Heart right ventricle (tissue), 16 donors: ENCODE data around the gene LRIF1. TPM values are rescaled to one million over a fixed set of nuclear protein-coding genes. Genes with fewer than 3 reads are reported as not detected.

Experiments
- ATAC-seq, 8 donors: fragments of 200-7000 bp; cut with Tn5 transposase; one replicate each; pipeline ENCODE4 v1.9.1; 2020; ENCODE audit warnings: mild to moderate bottlenecking in 8 of 8, moderate library complexity in 8 of 8, moderate number of reproducible peaks in 1 of 8
- DNase-seq, 2 donors: peaks; one replicate each; pipeline ENCODE4 v3.0.0-alpha.2; 2020
- H3K27ac ChIP-seq, 10 donors: fragments of 200-600 bp; sonication (generic) in 2 of 10; one replicate each; pipeline versions ENCODE4 v1.5.0 to v1.8.0; 2020 to 2022; ENCODE audit warnings: mild to moderate bottlenecking in 3 of 10
- H3K27me3 ChIP-seq, 7 donors: fragments of 200-600 bp; one replicate each; pipeline ENCODE4 v1.8.0; 2021 to 2022; ENCODE audit warnings: mild to moderate bottlenecking in 2 of 7
- H3K36me3 ChIP-seq, 9 donors: fragments of 200-600 bp; sonication (generic) in 1 of 9; one replicate each; pipeline versions ENCODE4 v1.5.0 to v1.8.0; 2020 to 2022; ENCODE audit warnings: mild to moderate bottlenecking in 2 of 9
- H3K4me1 ChIP-seq, 9 donors: fragments of 200-600 bp; sonication (generic) in 1 of 9; one replicate each; pipeline versions ENCODE4 v1.5.0 to v1.8.0; 2020 to 2022; ENCODE audit warnings: mild to moderate bottlenecking in 4 of 9
- H3K4me3 ChIP-seq, 10 donors: fragments of 200-600 bp; sonication (generic) in 2 of 10; one replicate each; pipeline versions ENCODE4 v1.5.0 to v1.8.0; 2020 to 2022; ENCODE audit warnings: mild to moderate bottlenecking in 7 of 10, moderate library complexity in 2 of 10
- H3K9me3 ChIP-seq, 11 donors: fragments of 200-600 bp in 10 of 11; sonication (generic) in 2 of 11; one replicate each; pipeline versions ENCODE4 v1.5.0 to v1.8.0; 2013 to 2022; ENCODE audit warnings: mild to moderate bottlenecking in 2 of 11, control low read depth in 1 of 11, moderate library complexity in 1 of 11
- WGBS, 2 donors: extraction: QIAGEN DNeasy Blood & Tissue Kit; methylation state at CpG; one replicate each; pipeline ENCODE4 v1.1.7; 2013; ENCODE audit warnings: inconsistent platforms in 1 of 2; 5-methylcytosine and 5-hydroxymethylcytosine counted together
- intact Hi-C, 10 donors: fragments of 100-400 bp; cut with DNase I; formaldehyde crosslinking; loops; one replicate each; pipeline versions ENCODE4 v1.11.1 to v1.14.2; 2022
- polyA plus RNA-seq, 2 donors: library from polyadenylated mRNA; stranded (reverse); fragments of 200-250 nt; gene quantifications; one replicate each; pipeline ENCODE4 v1.2.3, GENCODE V29; 2013
- total RNA-seq, 10 donors: library from RNA; stranded (reverse); fragmentation: NEBNext Ultra II Directional in 3 of 10; extraction: Animal tissue kit (Norgen Biotek cat#: 25700) in 3 of 10; gene quantifications; one replicate each; pipeline versions ENCODE4 v1.2.1 to v1.2.4, GENCODE V29; 2021 to 2023
- TF ChIP-seq, protein P1 (sequence below), 9 donors: fragments of 200-600 bp; sonication (generic) in 2 of 9; IDR thresholded peaks; one replicate each; pipeline versions ENCODE4 v1.5.0 to v1.8.0; 2021 to 2022; ENCODE audit warnings: antibody characterized with exemption in 9 of 9, mild to moderate bottlenecking in 5 of 9, moderate library complexity in 1 of 9
- donor health status: Arrhythmogenic right ventricular cardiomyopathy.
- donor health status: ischemic (EF 13 %, LVEDD 7.1; RV severe dilation, severe dysfunction).
- donor health status: healthy with polysubstance abuse.
- donor health status: DM: no; HTN: yes; CAD: no.
- donor health status: DM: no; HTN: no; CAD: no.
- donor health status: ischemic (EF 25% LVEDD 6.9; RV normal size, moderate dysfunction).
- donor health status: ischemic (EF 25% LVEDD 5.7; RV mildly dilated, moderate dysfunction).
- donor health status: healthy.
- donor health status: DM: yes; HTN: yes; CAD: no.
- donor health status: Ischemic cardiomyopathy.
- donor health status: ischemic (EF 35%, LVEDD 5.7; RV mildly dilated, moderate dysfunction).
- donor health status: nonischemic (EF 11% LVEDD 7.7; RV severe dilation, severe dysfunction).
- donor health status: DM: yes; HTN: yes; CAD: no.
- donor health status: PGD.
- donor health status: ischemic (EF 29% LVEDD 5.4; RV normal size, mild dysfunction).
- donor health status: nonischemic (EF 23%, LVEDD 6.1; RV moderate dilation, normal function).

LRIF1 gene
- total and polyA plus RNA-seq, 12 donors: 7.2 to 21.3 (median 15.8) TPM

DNA sequence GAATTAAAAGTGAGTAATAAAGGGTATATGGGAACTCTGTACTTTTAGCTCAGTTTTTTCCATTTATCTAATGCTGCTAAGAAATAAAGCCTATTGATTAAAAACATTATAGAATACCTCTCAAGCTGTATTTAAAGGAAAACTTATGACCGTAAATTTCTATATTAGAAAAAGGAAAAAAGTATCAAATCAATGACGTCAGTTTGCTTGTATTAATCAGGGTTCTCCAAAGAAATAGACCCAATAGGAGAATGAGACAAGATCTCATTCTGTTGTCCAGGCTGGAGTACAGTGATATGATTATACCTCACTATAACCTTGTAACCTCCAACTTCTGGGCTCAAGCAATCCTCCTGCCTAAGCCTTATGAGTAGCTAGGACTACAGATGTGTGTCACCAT is 15.4 kb upstream of the LRIF1 start:
- Histone ChIP-seq H3K27ac (no peak overlapping the region), H3K27me3 (peaks cover 0 to 18% (median 8%) of the 10 kb centered on the region in 7 donors), H3K9me3 (peaks cover 0 to 44% (median 12%) of the 10 kb centered on the region in 11 donors), H3K36me3 (no peaks in the 10 kb centered on the region), H3K4me3 (no peak overlapping the region), H3K4me1 (no peaks in the 10 kb centered on the region)
- intact Hi-C loops: no loop called here
- no peak for DNase-seq
- no peak for ATAC-seq
- WGBS, 2 donors: 74 to 86% methylated on average over 2 of the region's 2 CpGs
- TF ChIP-seq, protein P1, sequence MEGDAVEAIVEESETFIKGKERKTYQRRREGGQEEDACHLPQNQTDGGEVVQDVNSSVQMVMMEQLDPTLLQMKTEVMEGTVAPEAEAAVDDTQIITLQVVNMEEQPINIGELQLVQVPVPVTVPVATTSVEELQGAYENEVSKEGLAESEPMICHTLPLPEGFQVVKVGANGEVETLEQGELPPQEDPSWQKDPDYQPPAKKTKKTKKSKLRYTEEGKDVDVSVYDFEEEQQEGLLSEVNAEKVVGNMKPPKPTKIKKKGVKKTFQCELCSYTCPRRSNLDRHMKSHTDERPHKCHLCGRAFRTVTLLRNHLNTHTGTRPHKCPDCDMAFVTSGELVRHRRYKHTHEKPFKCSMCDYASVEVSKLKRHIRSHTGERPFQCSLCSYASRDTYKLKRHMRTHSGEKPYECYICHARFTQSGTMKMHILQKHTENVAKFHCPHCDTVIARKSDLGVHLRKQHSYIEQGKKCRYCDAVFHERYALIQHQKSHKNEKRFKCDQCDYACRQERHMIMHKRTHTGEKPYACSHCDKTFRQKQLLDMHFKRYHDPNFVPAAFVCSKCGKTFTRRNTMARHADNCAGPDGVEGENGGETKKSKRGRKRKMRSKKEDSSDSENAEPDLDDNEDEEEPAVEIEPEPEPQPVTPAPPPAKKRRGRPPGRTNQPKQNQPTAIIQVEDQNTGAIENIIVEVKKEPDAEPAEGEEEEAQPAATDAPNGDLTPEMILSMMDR (IDR thresholded peaks at IDR 0.05): no peak

DNA sequence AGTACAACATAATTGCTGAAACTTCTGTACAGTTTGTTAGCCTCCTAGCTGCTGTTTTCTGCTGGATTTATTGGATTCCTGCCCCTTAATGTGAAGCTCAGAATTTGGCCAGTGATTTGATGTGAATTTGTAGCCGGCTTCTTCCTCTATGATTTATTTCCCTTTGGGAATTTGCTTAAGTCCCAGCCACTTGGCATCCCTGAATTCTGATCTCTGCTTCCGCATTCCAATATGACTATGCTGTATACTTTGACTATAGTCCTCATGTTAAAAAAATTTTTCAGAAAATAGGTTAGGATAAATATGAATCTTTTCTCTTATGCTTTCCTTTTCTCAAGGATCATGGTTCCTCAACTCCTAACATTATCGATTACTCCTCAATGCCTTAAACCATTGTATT is 12.4 kb upstream of the LRIF1 start:
- no peak for ATAC-seq
- intact Hi-C loops: no loop called here
- Histone ChIP-seq H3K27me3 (peaks cover 0 to 31% (median 25%) of the 10 kb centered on the region in 7 donors), H3K4me1 (no peaks in the 10 kb centered on the region), H3K4me3 (no peak overlapping the region), H3K27ac (no peak overlapping the region), H3K36me3 (no peaks in the 10 kb centered on the region), H3K9me3 (peaks cover 0 to 53% (median 12%) of the 10 kb centered on the region in 11 donors)
- 87 to 88% methylated on average over 3 of the region's 3 CpGs for WGBS, 2 donors
- no peak for DNase-seq
- TF ChIP-seq, protein P1 (IDR thresholded peaks at IDR 0.05): no peak

- peaks cover 0 to 38% (median 33%) of the 10 kb centered on the region in 7 donors for H3K27me3 ChIP-seq
- no peak for ATAC-seq
Measured at GRCh38 chr1:110975265-110975664, 11.5 kb upstream of the LRIF1 start.

DNA sequence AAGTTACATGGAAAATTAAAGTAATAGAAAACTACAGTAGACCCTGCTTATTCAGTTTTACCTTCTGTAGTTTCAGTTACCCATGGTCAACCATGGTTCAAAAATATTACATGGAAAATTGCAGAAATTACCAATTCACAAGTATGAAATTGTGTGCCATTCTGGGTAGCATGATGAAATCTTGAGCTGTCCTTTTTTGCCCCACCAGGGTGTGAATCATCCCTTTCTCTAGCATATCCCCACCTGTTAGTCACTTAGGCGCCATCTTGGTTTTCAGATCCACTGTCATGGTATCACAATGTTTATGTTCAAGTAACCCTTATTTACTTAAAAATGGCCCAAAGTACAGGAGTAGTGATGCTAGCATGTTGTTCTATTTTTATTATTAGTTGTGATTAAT is 3.5 kb upstream of the LRIF1 start:
- WGBS, 2 donors: 51 to 58% methylated on average over 1 of the region's 1 CpG
- TF ChIP-seq, protein P1 (IDR thresholded peaks at IDR 0.05): no peak
- Histone ChIP-seq H3K27me3 (peaks cover 0 to 57% (median 38%) of the 10 kb centered on the region in 7 donors), H3K9me3 (peaks cover 0 to 37% (median 12%) of the 10 kb centered on the region in 11 donors), H3K4me1 (peaks cover 0 to 16% (median 13%) of the 10 kb centered on the region in 9 donors), H3K4me3 (no peak overlapping the region), H3K36me3 (no peaks in the 10 kb centered on the region), H3K27ac (no peak overlapping the region)
- intact Hi-C loops: no loop called here
- no peak for ATAC-seq
- DNase-seq: no peak

More at GRCh38 chr1:110975265-110975664, 11.5 kb upstream of the LRIF1 start:
- DNase-seq: no peak
- WGBS, 2 donors: 36 to 50% methylated on average over 1 of the region's 1 CpG
- TF ChIP-seq, protein P1 (IDR thresholded peaks at IDR 0.05): no peak
- Histone ChIP-seq H3K4me3 (no peak overlapping the region), H3K9me3 (peaks cover 0 to 50% (median 12%) of the 10 kb centered on the region in 11 donors), H3K27ac (no peak overlapping the region), H3K36me3 (no peaks in the 10 kb centered on the region), H3K4me1 (no peaks in the 10 kb centered on the region)
- intact Hi-C loops: no loop called here
